ENCODE results near the gene TACC2. TPM values are rescaled to one million over a fixed set of nuclear protein-coding genes. Genes with fewer than 3 reads are reported as not detected.

Gene TACC2
- total RNA-seq, 1 donor from 2014 or later, result 32.2 TPM

- Mint-ChIP-seq H3K9me3 (ENCODE audit: unreplicated experiment) (no peaks in the 10 kb centered on the region), H3K4me1 (ENCODE audit: unreplicated experiment) (peaks cover 15% of the 10 kb centered on the region), H3K27me3 (ENCODE audit: unreplicated experiment) (peaks cover 6% of the 10 kb centered on the region), H3K27ac (ENCODE audit: unreplicated experiment) (peak overlapping the region; percentile 36), H3K36me3 (ENCODE audit: low read depth, unreplicated experiment) (no peaks in the 10 kb centered on the region), H3K4me3 (ENCODE audit: unreplicated experiment) (no peak overlapping the region)
- no peak for DNase-seq (ENCODE audit: low spot score)
- TF ChIP-seq CTCF (IDR thresholded peaks at IDR 0.05; ENCODE audit: unreplicated experiment), result no peak
Observed at GRCh38 chr10:122293961-122294380, 305.0 kb downstream of the TACC2 start.

GRCh38 chr10:122294511-122295450, 305.8 kb downstream of the TACC2 start:
- H3K27ac Mint-ChIP-seq (ENCODE audit: unreplicated experiment), result peak overlapping the region; percentile 37

GRCh38 chr10:122295451-122295809, 306.5 kb downstream of the TACC2 start:
- DNase-seq (ENCODE audit: low spot score), result no peak
- H3K27me3 Mint-ChIP-seq (ENCODE audit: unreplicated experiment), result peaks cover 8% of the 10 kb centered on the region
- no peak overlapping the region for H3K4me3 Mint-ChIP-seq (ENCODE audit: unreplicated experiment)
- H3K36me3 Mint-ChIP-seq (ENCODE audit: low read depth, unreplicated experiment), result no peaks in the 10 kb centered on the region
- TF ChIP-seq CTCF (IDR thresholded peaks at IDR 0.05; ENCODE audit: unreplicated experiment), result no peak
- H3K4me1 Mint-ChIP-seq (ENCODE audit: unreplicated experiment), result peaks cover 19% of the 10 kb centered on the region
- no peaks in the 10 kb centered on the region for H3K9me3 Mint-ChIP-seq (ENCODE audit: unreplicated experiment)
- H3K27ac Mint-ChIP-seq (ENCODE audit: unreplicated experiment), result peak overlapping the region; percentile 13

More at GRCh38 chr10:122294511-122295450, 305.8 kb downstream of the TACC2 start:
- H3K4me1 Mint-ChIP-seq (ENCODE audit: unreplicated experiment), result peaks cover 19% of the 10 kb centered on the region
- H3K27me3 Mint-ChIP-seq (ENCODE audit: unreplicated experiment), result peaks cover 8% of the 10 kb centered on the region
- no peaks in the 10 kb centered on the region for H3K9me3 Mint-ChIP-seq (ENCODE audit: unreplicated experiment)
- TF ChIP-seq CTCF (IDR thresholded peaks at IDR 0.05; ENCODE audit: unreplicated experiment), result no peak
- no peak overlapping the region for H3K4me3 Mint-ChIP-seq (ENCODE audit: unreplicated experiment)
- DNase-seq (ENCODE audit: low spot score), result no peak
- H3K36me3 Mint-ChIP-seq (ENCODE audit: low read depth, unreplicated experiment), result no peaks in the 10 kb centered on the region

- H3K36me3 Mint-ChIP-seq (ENCODE audit: low read depth, unreplicated experiment), result no peaks in the 10 kb centered on the region
- H3K4me1 Mint-ChIP-seq (ENCODE audit: unreplicated experiment), result peaks cover 19% of the 10 kb centered on the region
- H3K27ac Mint-ChIP-seq (ENCODE audit: unreplicated experiment), result no peak overlapping the region
- peaks cover 6% of the 10 kb centered on the region for H3K27me3 Mint-ChIP-seq (ENCODE audit: unreplicated experiment)
- H3K9me3 Mint-ChIP-seq (ENCODE audit: unreplicated experiment), result no peaks in the 10 kb centered on the region
- TF ChIP-seq CTCF (IDR thresholded peaks at IDR 0.05; ENCODE audit: unreplicated experiment), result no peak
- DNase-seq (ENCODE audit: low spot score), result no peak
- peak overlapping the region; percentile 26 for H3K4me3 Mint-ChIP-seq (ENCODE audit: unreplicated experiment)
Observed at GRCh38 chr10:122296363-122297120, 307.6 kb downstream of the TACC2 start.
